HepG2 (cell line): ENCODE measurements around the gene MLN. TPM values are rescaled to one million over a fixed set of nuclear protein-coding genes. Genes with fewer than 3 reads are reported as not detected.

ENCODE experiments used
- MEIS1 ChIP-seq: sonication (generic); formaldehyde crosslinking; IDR thresholded peaks from 2 replicates; pipeline ENCODE4 v1.9.0; 2021; ENCODE audit warnings: mild to moderate bottlenecking, missing genetic modification reagents, moderate library complexity, borderline replicate concordance
- MEIS2 ChIP-seq: sonication (generic); formaldehyde crosslinking; IDR thresholded peaks from 2 replicates; pipeline ENCODE4 v1.9.0; 2021; ENCODE audit warnings: mild to moderate bottlenecking, missing genetic modification reagents
- MYC ChIP-seq: sonication (generic); formaldehyde crosslinking; IDR thresholded peaks from 2 replicates; pipeline ENCODE4 v1.9.0; 2021; ENCODE audit warnings: missing genetic modification reagents, borderline replicate concordance
- NFE2 ChIP-seq: sonication (generic); formaldehyde crosslinking; IDR thresholded peaks from 2 replicates; pipeline ENCODE4 v1.4.0; 2020; ENCODE audit warnings: missing genetic modification reagents
- NFE2L1 ChIP-seq: sonication (generic); formaldehyde crosslinking; IDR thresholded peaks from 2 replicates; pipeline ENCODE4 v1.4.0; 2020; ENCODE audit warnings: missing genetic modification reagents, mild to moderate bottlenecking, borderline replicate concordance
- PTBP1 ChIP-seq: fragments of 200-400 bp; formaldehyde crosslinking; IDR thresholded peaks from 2 replicates; pipeline ENCODE4 v1.6.1; 2018; ENCODE audit warnings: low read length, low read depth; ENCODE audit not compliant: poor library complexity, severe bottlenecking
- TEAD2 ChIP-seq: sonication (generic); formaldehyde crosslinking; IDR thresholded peaks from 2 replicates; pipeline ENCODE4 v1.9.0; 2021; ENCODE audit warnings: missing genetic modification reagents
- ZBTB20 ChIP-seq: sonication (generic); formaldehyde crosslinking; IDR thresholded peaks from 2 replicates; pipeline ENCODE4 v1.8.1; 2023; ENCODE audit warnings: missing genetic modification reagents, low read depth, mild to moderate bottlenecking, borderline replicate concordance
- ZBTB42 ChIP-seq: sonication (generic); formaldehyde crosslinking; IDR thresholded peaks from 2 replicates; pipeline ENCODE4 v1.5.0; 2020; ENCODE audit warnings: mild to moderate bottlenecking, missing genetic modification reagents
- ZFAT ChIP-seq: sonication (generic); formaldehyde crosslinking; conservative IDR thresholded peaks from 2 replicates; pipeline ENCODE4 v1.8.1; 2023; ENCODE audit warnings: missing genetic modification reagents, inconsistent platforms
- ZFP36L1 ChIP-seq: sonication (generic); formaldehyde crosslinking; IDR thresholded peaks from 2 replicates; pipeline ENCODE4 v1.8.0; 2022; ENCODE audit warnings: mild to moderate bottlenecking, missing genetic modification reagents, moderate library complexity
- ZNF777 ChIP-seq: sonication (generic); formaldehyde crosslinking; IDR thresholded peaks from 2 replicates; pipeline ENCODE4 v1.4.0; 2020; ENCODE audit warnings: missing genetic modification reagents
- ZNF816 ChIP-seq: sonication (generic); formaldehyde crosslinking; IDR thresholded peaks from 2 replicates; pipeline ENCODE4 v1.8.0; 2022; ENCODE audit warnings: missing genetic modification reagents, mild to moderate bottlenecking, borderline replicate concordance
- polyA plus RNA-seq, 8 experiments: library from polyadenylated mRNA; depleted of rRNA in 3 of 8; stranded (reverse) in 7 of 8; unstranded in 1 of 8; fragments of >200 nt; fragmentation: Illumina TruSeq in 4 of 8; extraction: Trizol in 4 of 8; gene quantifications; 2 replicates each; pipeline versions ENCODE4 v1.2.1 to v1.2.3, GENCODE V29; 2011 to 2016; ENCODE audit warnings: low read depth in 4 of 8, missing spikeins in 1 of 8, mixed read lengths in 1 of 8; ENCODE audit not compliant: insufficient read depth in 1 of 8
- total RNA-seq, 5 experiments: library from RNA; depleted of rRNA; stranded (reverse); fragments of >200 nt; fragmentation: Illumina TruSeq; extraction: Trizol; gene quantifications; 2 replicates each; pipeline ENCODE4 v1.2.3, GENCODE V29; 2016; ENCODE audit warnings: low read depth in 1 of 5
- TF ChIP-seq, protein P1 (sequence below): sonication (generic); formaldehyde crosslinking; conservative IDR thresholded peaks from 2 replicates; pipeline ENCODE4 v1.5.0; 2020; ENCODE audit warnings: missing genetic modification reagents

MLN gene
- total and polyA plus RNA-seq, 2 of the 13 experiments (the other 11 are each of a cell fraction or from before 2014, with no cell fraction given), result not detected

- TF ChIP-seq ZFP36L1 (CRISPR knock-in tag), result no peak
- TF ChIP-seq ZFAT (CRISPR knock-in tag), result 0 out of 2 replicates have a peak, but pooled peaks have one; percentile 47
- no peak for TF ChIP-seq ZBTB20
- no peak for TF ChIP-seq TEAD2 (CRISPR knock-in tag)
- no peak for TF ChIP-seq NFE2L1
- TF ChIP-seq MEIS1 (CRISPR knock-in tag), result no peak
- no peak for TF ChIP-seq NFE2 (CRISPR knock-in tag)
- 0 out of 2 replicates have a peak, but pooled peaks have one; percentile 31 for TF ChIP-seq ZNF777 (CRISPR knock-in tag)
- TF ChIP-seq MYC, result 0 out of 2 replicates have a peak, but pooled peaks have one; percentile 29
- no peak for TF ChIP-seq ZBTB42
- TF ChIP-seq MEIS2 (CRISPR knock-in tag), result no peak
- TF ChIP-seq PTBP1, result no peak
- TF ChIP-seq, protein P1, sequence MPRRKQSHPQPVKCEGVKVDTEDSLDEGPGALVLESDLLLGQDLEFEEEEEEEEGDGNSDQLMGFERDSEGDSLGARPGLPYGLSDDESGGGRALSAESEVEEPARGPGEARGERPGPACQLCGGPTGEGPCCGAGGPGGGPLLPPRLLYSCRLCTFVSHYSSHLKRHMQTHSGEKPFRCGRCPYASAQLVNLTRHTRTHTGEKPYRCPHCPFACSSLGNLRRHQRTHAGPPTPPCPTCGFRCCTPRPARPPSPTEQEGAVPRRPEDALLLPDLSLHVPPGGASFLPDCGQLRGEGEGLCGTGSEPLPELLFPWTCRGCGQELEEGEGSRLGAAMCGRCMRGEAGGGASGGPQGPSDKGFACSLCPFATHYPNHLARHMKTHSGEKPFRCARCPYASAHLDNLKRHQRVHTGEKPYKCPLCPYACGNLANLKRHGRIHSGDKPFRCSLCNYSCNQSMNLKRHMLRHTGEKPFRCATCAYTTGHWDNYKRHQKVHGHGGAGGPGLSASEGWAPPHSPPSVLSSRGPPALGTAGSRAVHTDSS, result no peak
- TF ChIP-seq ZNF816, result no peak
- TF ChIP-seq, all 625 proteins: peak for 13
These were observed 58.8 kb downstream of the MLN start (continued) for GRCh38 chr6:33744895-33745546.

Other genes with a start within 250 kb of the MLN start
- gene BAK1, start 223.7 kb downstream of the MLN start, total RNA-seq (2016; rRNA removed; fragmentation: Illumina TruSeq; extraction: Trizol), result 23.8 and 25.9 TPM in 2 replicates
- gene BAK1, start 223.7 kb downstream of the MLN start, polyA plus RNA-seq (2011; rRNA removed), result 15.0 and 22.2 TPM in 2 replicates
- 3.4 and 3.8 TPM in 2 replicates for gene ITPR3, start 182.7 kb downstream of the MLN start, total RNA-seq (2016; rRNA removed; fragmentation: Illumina TruSeq; extraction: Trizol)
- gene ITPR3, start 182.7 kb downstream of the MLN start, polyA plus RNA-seq (2011; rRNA removed), result 21.4 and 27.4 TPM in 2 replicates
- 238 and 273 TPM in 2 replicates for gene UQCC2, start 92.3 kb downstream of the MLN start, total RNA-seq (2016; rRNA removed; fragmentation: Illumina TruSeq; extraction: Trizol)
- gene UQCC2, start 92.3 kb downstream of the MLN start, polyA plus RNA-seq (2011; rRNA removed), result 82.4 and 83.3 TPM in 2 replicates
- gene IP6K3, start 57.1 kb downstream of the MLN start, total RNA-seq (2016; rRNA removed; fragmentation: Illumina TruSeq; extraction: Trizol), result 0.11 and 0.44 TPM in 2 replicates
- 0.18 and 0.48 TPM in 2 replicates for gene IP6K3, start 57.1 kb downstream of the MLN start, polyA plus RNA-seq (2011; rRNA removed)
- 17.9 and 45.2 TPM in 2 replicates for gene LEMD2, start 14.9 kb downstream of the MLN start, total RNA-seq (2016; rRNA removed; fragmentation: Illumina TruSeq; extraction: Trizol)
- gene LEMD2, start 14.9 kb downstream of the MLN start, polyA plus RNA-seq (2011; rRNA removed), result 62.9 and 76.2 TPM in 2 replicates